Cardiac muscle cell (in vitro differentiated cells and primary cell): ENCODE measurements around the gene SLX4IP. TPM values are rescaled to one million over a fixed set of nuclear protein-coding genes. Genes with fewer than 3 reads are reported as not detected.

Experiments used
- DNase-seq, 2 donors: peaks; one replicate each; pipeline versions ENCODE4 v3.0.0 to v3.0.0-alpha.2; 2010 to 2017; ENCODE audit warnings: low read depth in 1 of 2, low spot score in 1 of 2
- H3K27ac ChIP-seq: fragments of 200-600 bp; sonication (generic); 2 replicates; pipeline ENCODE4 v1.5.1; 2016
- H3K27me3 ChIP-seq: fragments of 200-600 bp; sonication (generic); 2 replicates; pipeline ENCODE4 v1.6.0; 2016; ENCODE audit warnings: control low read depth
- H3K36me3 ChIP-seq: fragments of 200-600 bp; sonication (generic); 2 replicates; pipeline ENCODE4 v1.5.1; 2016; ENCODE audit warnings: control low read depth
- H3K4me1 ChIP-seq: fragments of 200-600 bp; sonication (generic); 2 replicates; pipeline ENCODE4 v1.8.1; 2017; ENCODE audit warnings: low read depth, mild to moderate bottlenecking, mixed run types
- H3K4me3 ChIP-seq: fragments of 200-600 bp; sonication (generic); 2 replicates; pipeline ENCODE4 v1.5.1; 2016; ENCODE audit warnings: mild to moderate bottlenecking
- H3K9me3 ChIP-seq: fragments of 200-600 bp; sonication (generic); 2 replicates; pipeline ENCODE4 v1.5.1; 2017; ENCODE audit warnings: low read depth, mild to moderate bottlenecking, control low read depth
- polyA plus RNA-seq: library from polyadenylated mRNA; unstranded; fragments of >200 nt; fragmentation: Nextera tagmentation; extraction: Ambion mirVana; gene quantifications from 2 replicates; pipeline ENCODE4 v1.2.1, GENCODE V29; 2016
- total RNA-seq: library from RNA; depleted of rRNA; stranded (reverse); fragments of >200 nt; gene quantifications from 2 replicates; pipeline ENCODE4 v1.2.3, GENCODE V29; 2016
- TF ChIP-seq, protein P1 (sequence below): IDR thresholded peaks from 2 replicates; pipeline ENCODE4 v1.5.1; 2012; ENCODE audit warnings: low read depth, mild to moderate bottlenecking, low read length

The SLX4IP gene
- total and polyA plus RNA-seq, 2 experiments from 2014 or later = 2.5 to 4.1 TPM

DNA sequence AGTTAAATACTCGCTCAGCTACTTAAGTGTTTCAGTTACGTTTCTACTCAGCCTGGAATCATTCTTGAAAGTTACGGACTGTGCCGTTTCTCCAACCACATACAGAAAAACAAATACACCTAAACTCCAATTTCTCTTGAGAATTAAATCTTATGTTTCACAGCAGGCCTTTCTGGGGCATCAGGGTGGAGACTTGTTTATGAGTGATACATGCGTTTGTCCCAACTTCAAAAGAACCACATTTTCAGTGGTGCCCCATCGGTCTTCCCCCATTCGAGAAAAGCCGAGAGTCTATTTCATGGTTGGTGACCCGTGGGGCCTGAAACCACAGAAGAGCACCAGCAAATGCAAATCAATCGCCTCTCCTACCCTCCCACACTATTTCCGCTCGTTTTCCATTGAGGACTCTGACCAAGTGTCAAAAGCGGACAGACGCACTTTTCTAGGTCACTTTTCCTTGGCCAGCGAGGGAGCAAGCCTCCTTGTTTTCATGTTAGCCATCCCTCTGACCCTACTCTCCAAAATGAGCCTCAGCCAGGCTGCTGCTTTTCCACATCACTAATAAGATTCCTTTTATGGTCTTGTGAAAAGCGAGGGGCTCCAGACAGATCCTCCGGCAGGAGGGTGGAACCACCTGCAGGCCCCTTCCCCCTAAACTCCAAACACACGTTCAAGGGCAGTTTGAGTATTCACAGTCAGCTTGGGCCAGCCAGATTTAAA, 235.6 kb downstream of the SLX4IP start:
- Histone ChIP-seq H3K27ac (peak overlapping the region; percentile 95), H3K36me3 (no peaks in the 10 kb centered on the region), H3K27me3 (no peaks in the 10 kb centered on the region), H3K9me3 (no peaks in the 10 kb centered on the region), H3K4me3 (peak overlapping the region; percentile 89), H3K4me1 (peaks cover 22% of the 10 kb centered on the region)
- peak in 1 of 2 donors; percentile 56 for DNase-seq
- TF ChIP-seq, protein P1, sequence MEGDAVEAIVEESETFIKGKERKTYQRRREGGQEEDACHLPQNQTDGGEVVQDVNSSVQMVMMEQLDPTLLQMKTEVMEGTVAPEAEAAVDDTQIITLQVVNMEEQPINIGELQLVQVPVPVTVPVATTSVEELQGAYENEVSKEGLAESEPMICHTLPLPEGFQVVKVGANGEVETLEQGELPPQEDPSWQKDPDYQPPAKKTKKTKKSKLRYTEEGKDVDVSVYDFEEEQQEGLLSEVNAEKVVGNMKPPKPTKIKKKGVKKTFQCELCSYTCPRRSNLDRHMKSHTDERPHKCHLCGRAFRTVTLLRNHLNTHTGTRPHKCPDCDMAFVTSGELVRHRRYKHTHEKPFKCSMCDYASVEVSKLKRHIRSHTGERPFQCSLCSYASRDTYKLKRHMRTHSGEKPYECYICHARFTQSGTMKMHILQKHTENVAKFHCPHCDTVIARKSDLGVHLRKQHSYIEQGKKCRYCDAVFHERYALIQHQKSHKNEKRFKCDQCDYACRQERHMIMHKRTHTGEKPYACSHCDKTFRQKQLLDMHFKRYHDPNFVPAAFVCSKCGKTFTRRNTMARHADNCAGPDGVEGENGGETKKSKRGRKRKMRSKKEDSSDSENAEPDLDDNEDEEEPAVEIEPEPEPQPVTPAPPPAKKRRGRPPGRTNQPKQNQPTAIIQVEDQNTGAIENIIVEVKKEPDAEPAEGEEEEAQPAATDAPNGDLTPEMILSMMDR = no peak

DNA sequence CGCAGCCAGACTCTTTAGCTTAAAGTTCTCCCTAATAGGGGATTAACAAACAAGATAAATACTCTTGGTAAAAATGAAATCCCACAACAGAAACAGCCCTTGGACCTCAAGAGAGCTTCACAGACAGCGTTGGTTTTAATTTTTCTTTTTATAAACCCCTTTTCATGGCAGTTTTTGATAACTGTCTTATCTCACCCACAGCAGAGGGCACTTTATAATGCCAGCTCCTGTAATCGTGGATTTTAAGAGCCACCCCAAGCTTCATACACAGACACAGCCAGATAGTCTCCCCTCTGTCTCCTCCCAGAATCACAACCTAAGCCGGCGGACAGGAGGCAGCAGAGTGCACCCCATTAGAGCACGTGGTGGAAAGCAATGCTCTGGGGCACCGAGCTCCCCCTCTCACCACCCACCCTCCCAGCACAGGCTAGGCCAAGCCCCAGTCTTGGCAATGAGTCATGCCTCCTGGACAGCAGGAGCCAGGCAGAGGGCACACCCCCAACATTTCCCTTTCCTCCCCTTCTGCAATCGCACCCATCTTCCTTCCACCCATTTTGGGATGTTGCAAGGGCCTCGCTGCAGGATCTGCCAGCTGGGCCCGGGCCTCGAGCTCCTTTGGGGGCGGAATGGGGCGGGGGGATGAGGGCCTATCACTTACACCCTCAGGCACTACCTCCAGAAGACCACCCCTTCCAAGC, 236.3 kb downstream of the SLX4IP start:
- TF ChIP-seq, protein P1 = peak; percentile 73

DNA sequence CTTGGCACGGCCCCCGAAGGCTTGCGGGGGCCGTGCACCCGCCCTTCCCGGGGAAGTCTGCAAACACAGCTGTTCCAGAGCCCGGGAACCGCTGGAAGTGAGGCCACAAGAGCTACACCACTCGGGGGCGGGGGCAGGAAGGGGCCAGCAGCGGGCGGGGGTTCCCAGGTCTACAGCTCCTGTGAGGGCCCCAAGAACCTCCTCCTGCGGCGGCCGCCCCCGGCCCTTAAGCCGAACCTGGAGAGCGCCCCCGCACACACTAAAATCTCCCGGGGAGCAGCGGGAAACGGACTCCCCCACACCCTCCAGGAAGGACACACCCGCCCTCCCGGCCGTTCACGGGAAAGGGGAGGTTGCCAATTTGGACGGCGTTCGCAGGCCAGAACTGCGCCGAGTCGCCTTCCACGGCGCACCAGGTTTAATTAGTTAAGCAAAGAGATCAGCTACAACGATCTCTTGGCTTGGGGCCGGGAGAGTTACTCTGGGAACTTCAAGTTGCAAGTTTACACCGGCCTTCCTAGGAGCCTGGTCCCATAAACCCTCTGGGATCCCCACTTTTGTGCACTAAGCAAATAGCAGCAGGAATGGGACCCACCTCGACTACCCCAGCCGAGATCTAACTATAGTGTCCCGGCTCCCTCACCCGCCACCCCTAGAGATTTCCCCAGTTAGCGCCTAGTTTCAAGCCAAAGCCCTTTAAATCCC, 237.0 kb downstream of the SLX4IP start:
- peak overlapping the region; percentile 95 for H3K27ac ChIP-seq
- peak; percentile 50 to 81 for DNase-seq
- no peaks in the 10 kb centered on the region for H3K9me3 ChIP-seq
- peak overlapping the region; percentile 89 for H3K4me3 ChIP-seq
- TF ChIP-seq, protein P1 = no peak
- no peaks in the 10 kb centered on the region for H3K27me3 ChIP-seq
- no peaks in the 10 kb centered on the region for H3K36me3 ChIP-seq
- H3K4me1 ChIP-seq = peaks cover 14% of the 10 kb centered on the region

More for the DNA sequence above, 236.3 kb downstream of the SLX4IP start:
- Histone ChIP-seq H3K9me3 (no peaks in the 10 kb centered on the region), H3K27me3 (no peaks in the 10 kb centered on the region), H3K27ac (peak overlapping the region; percentile 95), H3K4me3 (peak overlapping the region; percentile 89), H3K36me3 (no peaks in the 10 kb centered on the region), H3K4me1 (peaks cover 15% of the 10 kb centered on the region)
- peak; percentile 61 to 95 for DNase-seq

DNA sequence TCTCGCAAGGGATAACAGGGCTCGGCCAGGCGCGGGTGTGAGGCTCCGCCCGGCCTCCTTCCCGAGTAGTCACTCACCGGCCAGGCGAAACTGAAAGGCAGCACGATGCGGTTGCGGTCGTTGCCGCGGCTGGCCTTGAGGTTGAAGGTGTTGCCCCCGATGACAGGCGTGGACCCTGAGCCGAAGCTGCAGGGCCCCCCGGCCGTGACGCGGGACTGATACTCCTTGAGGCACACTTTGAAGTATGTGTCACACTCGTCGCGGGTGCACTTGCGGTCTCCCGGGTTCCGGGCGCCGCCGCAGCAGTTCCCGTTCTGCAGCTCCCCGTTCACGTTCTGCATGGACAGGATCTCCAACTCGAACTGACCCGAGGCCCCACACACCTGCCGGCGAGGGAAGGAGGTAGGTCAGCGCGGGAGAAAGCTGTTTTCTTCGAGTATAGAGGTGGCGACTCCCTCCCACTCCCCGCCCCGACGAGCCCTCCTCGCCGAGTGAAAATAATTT, 237.6 kb downstream of the SLX4IP start:
- TF ChIP-seq, protein P1 = no peak
- Histone ChIP-seq H3K4me1 (peaks cover 14% of the 10 kb centered on the region), H3K27me3 (no peaks in the 10 kb centered on the region), H3K4me3 (peak overlapping the region; percentile 89), H3K9me3 (no peaks in the 10 kb centered on the region), H3K36me3 (no peaks in the 10 kb centered on the region), H3K27ac (peak overlapping the region; percentile 95)
- DNase-seq = peak; percentile 60 to 73

DNA sequence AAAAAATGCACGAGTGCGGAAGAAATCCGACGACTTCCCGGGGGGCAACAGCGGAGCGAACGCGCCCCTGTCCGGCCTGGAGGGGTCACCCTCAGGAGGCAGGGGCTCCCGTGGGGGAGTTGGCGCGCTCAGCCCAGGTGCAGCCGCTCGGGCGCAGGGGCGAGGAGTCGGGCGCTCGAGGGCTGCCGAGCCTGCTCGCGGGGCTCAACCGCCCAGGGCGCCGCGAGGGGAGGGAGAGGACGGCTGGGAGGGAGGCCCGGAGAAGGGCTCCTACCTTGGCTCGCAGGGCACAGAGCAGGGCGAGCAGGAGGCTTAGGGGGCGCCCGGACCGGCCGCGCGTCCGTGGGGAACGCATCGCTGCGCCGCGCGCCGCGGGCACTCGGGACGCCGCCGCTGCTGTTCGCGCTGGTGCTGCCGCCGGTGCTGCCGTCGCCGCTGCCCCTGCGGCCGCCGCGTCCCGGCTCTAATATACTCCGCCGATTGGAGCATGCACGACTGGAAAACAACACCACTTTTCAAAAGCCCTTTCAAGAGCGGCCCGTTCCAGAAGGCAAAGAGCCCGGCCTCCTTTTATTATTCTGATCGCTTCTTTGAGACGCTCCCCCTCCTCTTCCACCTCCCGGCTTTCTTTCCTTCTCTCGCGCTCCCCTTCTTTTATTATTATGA, 238.2 kb downstream of the SLX4IP start:
- no peaks in the 10 kb centered on the region for H3K27me3 ChIP-seq
- H3K4me3 ChIP-seq = peak overlapping the region; percentile 89
- H3K36me3 ChIP-seq = no peaks in the 10 kb centered on the region
- no peaks in the 10 kb centered on the region for H3K9me3 ChIP-seq
- TF ChIP-seq, protein P1 = no peak
- H3K4me1 ChIP-seq = peaks cover 14% of the 10 kb centered on the region
- DNase-seq = peak; percentile 58 to 66
- H3K27ac ChIP-seq = peak overlapping the region; percentile 95
